HCT116 (cell line): ENCODE results near the gene GABRB3. TPM values are rescaled to one million over a fixed set of nuclear protein-coding genes. Genes with fewer than 3 reads are reported as not detected.

ENCODE experiments used
- ATAC-seq: fragments of 200-7000 bp; cut with Tn5 transposase; 2 replicates; pipeline ENCODE4 v1.9.1; 2020; ENCODE audit warnings: mild to moderate bottlenecking, moderate library complexity
- BruUV-seq: library from RNA; stranded (reverse); fragments of 400-500 nt; replicated peaks from 2 replicates; lab custom pipeline; 2021; lab: Mats Ljungman, UMichigan
- CTCF ChIA-PET: fragments of 300-600 bp; sonication (Branson Sonifier 250); formaldehyde crosslinking; loops from one replicate; lab custom pipeline; 2021; ENCODE audit warnings: antibody characterized with exemption; lab: Charles Lee
- POLR2A ChIA-PET: fragments of 300-600, 350-600 bp; sonication (Branson Sonifier 250); formaldehyde crosslinking; loops from one replicate; lab custom pipeline; 2021; ENCODE audit warnings: antibody characterized with exemption; lab: Charles Lee
- RAD21 ChIA-PET, 2 experiments: fragments of 300-600 bp; sonication (Branson Sonifier 250); formaldehyde crosslinking; loops; one replicate each; lab custom pipeline; 2023; ENCODE audit warnings: low total read pairs in 2 of 2; ENCODE audit not compliant: uncharacterized antibody in 2 of 2, unreplicated experiment in 2 of 2, low non-redundant PET in 1 of 2; lab: Charles Lee
- DNase-seq: peaks from one replicate; pipeline ENCODE4 v3.0.0-alpha.2; 2010; ENCODE audit warnings: low read depth, low spot score
- H2AFZ ChIP-seq: fragments of 200-600 bp; shearing (Covaris generic), sonication (generic); 2 replicates; pipeline ENCODE4 v1.6.1; 2017; ENCODE audit warnings: low read depth, mixed run types, mixed read lengths, antibody characterized with exemption, low read length; ENCODE audit not compliant: poor library complexity, severe bottlenecking
- H3K27ac ChIP-seq: 2 replicates; pipeline ENCODE4 v1.5.1; 2012; ENCODE audit warnings: low read depth, low read length
- H3K27me3 ChIP-seq: fragments of 200-600 bp; sonication (generic); 2 replicates; pipeline ENCODE4 v1.6.1; 2016; ENCODE audit warnings: mixed run types, low read length, mixed read lengths; ENCODE audit not compliant: insufficient read depth
- H3K36me3 ChIP-seq, 2 experiments: fragments of 200-500 bp in 1 of 2; fragments of 200-600 bp in 1 of 2; sonication (Bioruptor generic) in 1 of 2; sonication (generic) in 1 of 2; 2 replicates each; pipeline versions ENCODE4 v1.5.1 to v1.6.1; 2014 to 2016; ENCODE audit warnings: low read length in 2 of 2, inconsistent platforms in 1 of 2, mixed read lengths in 1 of 2, mixed run types in 1 of 2; ENCODE audit not compliant: insufficient read depth in 2 of 2, control insufficient read depth in 1 of 2
- H3K4me1 ChIP-seq, 2 experiments: fragments of 200-600 bp in 1 of 2; sonication (generic) in 1 of 2; 2 replicates each; pipeline versions ENCODE4 v1.5.1 to v1.6.1; 2012 to 2017; ENCODE audit warnings: low read length in 2 of 2, inconsistent platforms in 1 of 2, mild to moderate bottlenecking in 1 of 2, mixed read lengths in 1 of 2, mixed run types in 1 of 2, moderate library complexity in 1 of 2; ENCODE audit not compliant: insufficient read depth in 2 of 2, control insufficient read depth in 1 of 2
- H3K4me2 ChIP-seq: fragments of 200-600 bp; sonication (generic); 2 replicates; pipeline ENCODE4 v1.6.1; 2017; ENCODE audit warnings: mixed run types, low read length, mixed read lengths
- H3K4me3 ChIP-seq, 2 experiments: fragments of 200-600 bp in 1 of 2; sonication (generic) in 1 of 2; replicated peaks in 1 of 2; 2 replicates each; pipeline ENCODE4 v1.5.1; 2011 to 2016; ENCODE audit warnings: low read length in 2 of 2, control low read depth in 1 of 2, low read depth in 1 of 2, mild to moderate bottlenecking in 1 of 2, mixed read lengths in 1 of 2, mixed run types in 1 of 2
- H3K79me2 ChIP-seq: fragments of 200-600 bp; sonication (generic); 2 replicates; pipeline ENCODE4 v1.6.1; 2017; ENCODE audit warnings: mild to moderate bottlenecking, mixed run types, low read length, moderate library complexity, mixed read lengths; ENCODE audit not compliant: insufficient read depth
- H3K9ac ChIP-seq: fragments of 200-600 bp; sonication (generic); 2 replicates; pipeline ENCODE4 v1.6.1; 2016; ENCODE audit warnings: low read length, mixed read lengths
- H3K9me2 ChIP-seq: fragments of 200-600 bp; sonication (generic), shearing (Covaris generic); 2 replicates; pipeline ENCODE4 v1.6.1; 2017; ENCODE audit warnings: mixed run types, mild to moderate bottlenecking, moderate library complexity; ENCODE audit not compliant: insufficient read depth
- H3K9me3 ChIP-seq, 2 experiments: fragments of 200-500 bp in 1 of 2; fragments of 200-600 bp in 1 of 2; sonication (Bioruptor generic) in 1 of 2; sonication (generic) in 1 of 2; 2 replicates each; pipeline ENCODE4 v1.6.1; 2014 to 2017; ENCODE audit warnings: low read length in 2 of 2, mixed read lengths in 2 of 2, inconsistent platforms in 1 of 2, low read depth in 1 of 2, mild to moderate bottlenecking in 1 of 2, mixed run types in 1 of 2, moderate library complexity in 1 of 2; ENCODE audit not compliant: control insufficient read depth in 1 of 2, insufficient read depth in 1 of 2
- H4K20me1 ChIP-seq: fragments of 200-600 bp; sonication (generic), shearing (Covaris generic); 2 replicates; pipeline ENCODE4 v1.6.1; 2017; ENCODE audit warnings: mixed run types, mild to moderate bottlenecking, moderate library complexity; ENCODE audit not compliant: insufficient read depth
- FOSL1 ChIP-seq: IDR thresholded peaks from 2 replicates; pipeline ENCODE4 v1.6.1; 2012; ENCODE audit warnings: low read depth
- JUND ChIP-seq: IDR thresholded peaks from 2 replicates; pipeline ENCODE4 v1.6.1; 2012
- POLR2A ChIP-seq: IDR thresholded peaks from 2 replicates; pipeline ENCODE4 v1.7.0; 2011; ENCODE audit warnings: borderline replicate concordance; ENCODE audit not compliant: insufficient read depth, insufficient read length; ENCODE audit errors: extremely low read depth
- POLR2AphosphoS5 ChIP-seq: IDR thresholded peaks from 2 replicates; pipeline ENCODE4 v1.6.1; 2011; ENCODE audit warnings: mild to moderate bottlenecking, low read depth, low read length, moderate library complexity
- RAD21 ChIP-seq: IDR thresholded peaks from 2 replicates; pipeline ENCODE4 v1.6.1; 2012; ENCODE audit warnings: low read depth, mild to moderate bottlenecking
- SIN3A ChIP-seq: IDR thresholded peaks from 2 replicates; pipeline ENCODE4 v1.6.1; 2012; ENCODE audit warnings: low read depth
- SP1 ChIP-seq: IDR thresholded peaks from 2 replicates; pipeline ENCODE4 v1.6.1; 2012; ENCODE audit warnings: low read depth
- SRF ChIP-seq: IDR thresholded peaks from 2 replicates; pipeline ENCODE4 v1.6.1; 2012; ENCODE audit warnings: low read depth
- ZFX ChIP-seq: fragments of 450-650 bp; IDR thresholded peaks from 2 replicates; pipeline ENCODE4 v1.6.1; 2017
- intact Hi-C: fragments of 100-400 bp; cut with micrococcal nuclease; formaldehyde crosslinking; loops from 2 replicates; pipeline ENCODE4 v1.10.0; 2022
- total RNA-seq: library from RNA; stranded (reverse); gene quantifications from one replicate; pipeline ENCODE4 v1.2.1, GENCODE V29; 2021; ENCODE audit not compliant: unreplicated experiment
- TF ChIP-seq, protein P1 (sequence below): IDR thresholded peaks from 2 replicates; pipeline ENCODE4 v1.6.1; 2012; ENCODE audit warnings: low read depth

GABRB3 gene
- total RNA-seq, 1 experiment from 2014 or later = 0.52 TPM

DNA sequence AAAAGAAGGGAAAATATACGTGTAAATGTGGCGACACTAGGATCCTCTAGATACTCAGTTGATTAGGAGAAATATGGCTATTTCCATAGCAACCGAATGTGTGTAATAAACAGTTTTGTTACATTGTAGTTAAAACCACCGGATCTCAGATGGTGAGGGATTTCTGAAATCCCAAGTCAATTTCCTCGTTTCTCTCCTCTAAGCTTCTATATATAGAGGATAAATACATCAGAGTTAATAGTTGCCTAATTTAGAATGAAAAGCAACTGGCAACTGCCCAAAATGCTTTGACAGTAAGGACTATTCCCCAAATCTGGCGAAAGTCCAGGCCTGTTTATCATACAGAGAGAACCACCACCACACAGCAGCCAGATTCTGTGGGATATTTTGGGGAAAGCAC, 112.6 kb downstream of the GABRB3 start:
- Histone ChIP-seq H3K79me2 (no peaks in the 10 kb centered on the region), H3K9me2 (no peaks in the 10 kb centered on the region), H3K27ac (no peak overlapping the region), H3K27me3 (no peaks in the 10 kb centered on the region), H3K4me3 (no peak overlapping the region), H3K9ac (no peak overlapping the region), H2AFZ (no peak overlapping the region), H3K9me3 (peaks cover 5 to 49% of the 10 kb centered on the region in 2 experiments; a peak in 2 of 4 replicates), H3K4me2 (no peak overlapping the region), H3K4me1 (no peaks in the 10 kb centered on the region), H4K20me1 (no peaks in the 10 kb centered on the region), H3K36me3 (no peaks in the 10 kb centered on the region)
- no TSS peak for BruUV-seq
- intact Hi-C loops = no loop called here
- no peak for TF ChIP-seq JUND
- TF ChIP-seq, protein P1, sequence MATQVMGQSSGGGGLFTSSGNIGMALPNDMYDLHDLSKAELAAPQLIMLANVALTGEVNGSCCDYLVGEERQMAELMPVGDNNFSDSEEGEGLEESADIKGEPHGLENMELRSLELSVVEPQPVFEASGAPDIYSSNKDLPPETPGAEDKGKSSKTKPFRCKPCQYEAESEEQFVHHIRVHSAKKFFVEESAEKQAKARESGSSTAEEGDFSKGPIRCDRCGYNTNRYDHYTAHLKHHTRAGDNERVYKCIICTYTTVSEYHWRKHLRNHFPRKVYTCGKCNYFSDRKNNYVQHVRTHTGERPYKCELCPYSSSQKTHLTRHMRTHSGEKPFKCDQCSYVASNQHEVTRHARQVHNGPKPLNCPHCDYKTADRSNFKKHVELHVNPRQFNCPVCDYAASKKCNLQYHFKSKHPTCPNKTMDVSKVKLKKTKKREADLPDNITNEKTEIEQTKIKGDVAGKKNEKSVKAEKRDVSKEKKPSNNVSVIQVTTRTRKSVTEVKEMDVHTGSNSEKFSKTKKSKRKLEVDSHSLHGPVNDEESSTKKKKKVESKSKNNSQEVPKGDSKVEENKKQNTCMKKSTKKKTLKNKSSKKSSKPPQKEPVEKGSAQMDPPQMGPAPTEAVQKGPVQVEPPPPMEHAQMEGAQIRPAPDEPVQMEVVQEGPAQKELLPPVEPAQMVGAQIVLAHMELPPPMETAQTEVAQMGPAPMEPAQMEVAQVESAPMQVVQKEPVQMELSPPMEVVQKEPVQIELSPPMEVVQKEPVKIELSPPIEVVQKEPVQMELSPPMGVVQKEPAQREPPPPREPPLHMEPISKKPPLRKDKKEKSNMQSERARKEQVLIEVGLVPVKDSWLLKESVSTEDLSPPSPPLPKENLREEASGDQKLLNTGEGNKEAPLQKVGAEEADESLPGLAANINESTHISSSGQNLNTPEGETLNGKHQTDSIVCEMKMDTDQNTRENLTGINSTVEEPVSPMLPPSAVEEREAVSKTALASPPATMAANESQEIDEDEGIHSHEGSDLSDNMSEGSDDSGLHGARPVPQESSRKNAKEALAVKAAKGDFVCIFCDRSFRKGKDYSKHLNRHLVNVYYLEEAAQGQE = no peak
- no peak for TF ChIP-seq SIN3A
- TF ChIP-seq ZFX = no peak
- TF ChIP-seq SP1 = no peak
- TF ChIP-seq POLR2AphosphoS5 = no peak
- no peak for TF ChIP-seq POLR2A
- TF ChIP-seq SRF = no peak
- no peak for TF ChIP-seq RAD21
- no peak for TF ChIP-seq FOSL1
- POLR2A ChIA-PET = no interaction called here
- CTCF ChIA-PET = no interaction called here
- RAD21 ChIA-PET = no interaction called here
- ATAC-seq (no peak), DNase-seq (no peak)
